Activated T-helper 2 cell treated with anti-CD3 and anti-CD28 coated beads, Interferon-gamma antibody, Interleukin-2, Interleukin-4, amounts not matched to agents 10 μg/mL and 5 μg/mL and 100 μg/mL, durations not matched to agents 14 hours and 24 hours and 36 hours (primary cell): ENCODE results near the gene GRK6. TPM values are rescaled to one million over a fixed set of nuclear protein-coding genes. Genes with fewer than 3 reads are reported as not detected.
A peak's percentile ranks its signal among the peaks of the same experiment; 100 is the strongest.

Experiments
- DNase-seq: peaks from one replicate; pipeline ENCODE4 v3.0.0; 2021; ENCODE audit warnings: low spot score
- H3K27ac Mint-ChIP-seq: one replicate; pipeline ENCODE4 v1.8.0; 2021; ENCODE audit warnings: mixed read lengths
- H3K27me3 Mint-ChIP-seq: one replicate; pipeline ENCODE4 v1.8.0; 2021; ENCODE audit warnings: low read depth, mixed read lengths
- H3K36me3 Mint-ChIP-seq: one replicate; pipeline ENCODE4 v1.8.0; 2021; ENCODE audit warnings: low read depth, mixed read lengths
- H3K4me1 Mint-ChIP-seq: one replicate; pipeline ENCODE4 v1.8.0; 2021; ENCODE audit warnings: low read depth, mixed read lengths
- H3K4me3 Mint-ChIP-seq: one replicate; pipeline ENCODE4 v1.8.0; 2021; ENCODE audit warnings: low read depth, mild to moderate bottlenecking, moderate library complexity, mixed read lengths
- H3K9me3 Mint-ChIP-seq: one replicate; pipeline ENCODE4 v1.8.0; 2021; ENCODE audit warnings: mixed read lengths
- intact Hi-C: fragments of 100-400 bp; cut with micrococcal nuclease; formaldehyde crosslinking; loops from one replicate; pipeline ENCODE4 v1.15.1; 2023
- total RNA-seq: library from RNA; stranded (reverse); gene quantifications from 2 replicates; pipeline ENCODE4 v1.2.3, GENCODE V29; 2022

GRK6 gene
- total RNA-seq, 1 donor from 2014 or later = 131 TPM

GRCh38 chr5:177389241-177390169 is 37.0 kb upstream of the GRK6 start:
- peak; percentile 18 for DNase-seq
- intact Hi-C loops = loop anchor here (1.0 to 5.0 kb wide), 6 partner anchors 14 to 112 kb away; partner anchors contain the start of genes GRK6 and PDLIM7
- Mint-ChIP-seq H3K27ac (peak overlapping the region; percentile 63), H3K4me3 (no peak overlapping the region), H3K27me3 (peaks cover 5% of the 10 kb centered on the region), H3K36me3 (no peaks in the 10 kb centered on the region), H3K9me3 (no peaks in the 10 kb centered on the region), H3K4me1 (peaks cover 26% of the 10 kb centered on the region)

GRCh38 chr5:177390363-177391300 is 35.8 kb upstream of the GRK6 start:
- H3K27me3 Mint-ChIP-seq = peaks cover 8% of the 10 kb centered on the region
- peaks cover 26% of the 10 kb centered on the region for H3K4me1 Mint-ChIP-seq
- H3K4me3 Mint-ChIP-seq = no peak overlapping the region
- peak overlapping the region; percentile 63 for H3K27ac Mint-ChIP-seq
- peak; percentile 82 for DNase-seq
- no peaks in the 10 kb centered on the region for H3K36me3 Mint-ChIP-seq
- intact Hi-C loops = loop anchor here (1.0 to 5.0 kb wide), 6 partner anchors 13 to 111 kb away; partner anchors contain the start of genes GRK6 and PDLIM7
- no peaks in the 10 kb centered on the region for H3K9me3 Mint-ChIP-seq

GRCh38 chr5:177392765-177393164 is 33.7 kb upstream of the GRK6 start:
- H3K27ac Mint-ChIP-seq = no peak overlapping the region
- peaks cover 8% of the 10 kb centered on the region for H3K27me3 Mint-ChIP-seq
- no peaks in the 10 kb centered on the region for H3K9me3 Mint-ChIP-seq
- peaks cover 26% of the 10 kb centered on the region for H3K4me1 Mint-ChIP-seq
- H3K4me3 Mint-ChIP-seq = no peak overlapping the region
- no peaks in the 10 kb centered on the region for H3K36me3 Mint-ChIP-seq
- intact Hi-C loops = loop anchor here (5.0 kb wide), 1 partner anchor 35 kb away; the partner anchor contains the start of gene GRK6
- no peak for DNase-seq

GRCh38 chr5:177393206-177393765 is 33.2 kb upstream of the GRK6 start:
- peaks cover 25% of the 10 kb centered on the region for H3K4me1 Mint-ChIP-seq
- H3K9me3 Mint-ChIP-seq = no peaks in the 10 kb centered on the region
- DNase-seq = no peak
- no peak overlapping the region for H3K4me3 Mint-ChIP-seq
- intact Hi-C loops = loop anchor here (5.0 kb wide), 1 partner anchor 34 kb away; the partner anchor contains the start of gene GRK6
- H3K36me3 Mint-ChIP-seq = no peaks in the 10 kb centered on the region
- H3K27ac Mint-ChIP-seq = no peak overlapping the region
- H3K27me3 Mint-ChIP-seq = peaks cover 8% of the 10 kb centered on the region

GRCh38 chr5:177393990-177394389 is 32.5 kb upstream of the GRK6 start:
- intact Hi-C loops = loop anchor here (5.0 kb wide), 1 partner anchor 33 kb away; the partner anchor contains the start of gene GRK6
- Mint-ChIP-seq H3K27me3 (peaks cover 5% of the 10 kb centered on the region), H3K4me3 (no peak overlapping the region), H3K4me1 (peaks cover 17% of the 10 kb centered on the region), H3K9me3 (no peaks in the 10 kb centered on the region), H3K36me3 (no peaks in the 10 kb centered on the region), H3K27ac (no peak overlapping the region)
- no peak for DNase-seq

- Mint-ChIP-seq H3K36me3 (no peaks in the 10 kb centered on the region), H3K4me1 (no peaks in the 10 kb centered on the region), H3K27ac (no peak overlapping the region), H3K27me3 (peaks cover 4% of the 10 kb centered on the region), H3K4me3 (no peak overlapping the region), H3K9me3 (no peaks in the 10 kb centered on the region)
- DNase-seq = no peak
- intact Hi-C loops = no loop called here
Measured at GRCh38 chr5:177396078-177396477, 30.4 kb upstream of the GRK6 start.

GRCh38 chr5:177396807-177397206 is 29.7 kb upstream of the GRK6 start:
- no peak overlapping the region for H3K4me3 Mint-ChIP-seq
- peaks cover 10% of the 10 kb centered on the region for H3K27me3 Mint-ChIP-seq
- no peak for DNase-seq
- H3K4me1 Mint-ChIP-seq = peaks cover 4% of the 10 kb centered on the region
- no peaks in the 10 kb centered on the region for H3K36me3 Mint-ChIP-seq
- H3K9me3 Mint-ChIP-seq = no peaks in the 10 kb centered on the region
- no peak overlapping the region for H3K27ac Mint-ChIP-seq
- intact Hi-C loops = no loop called here

GRCh38 chr5:177397875-177398390 is 28.5 kb upstream of the GRK6 start:
- Mint-ChIP-seq H3K9me3 (no peaks in the 10 kb centered on the region), H3K4me3 (no peak overlapping the region), H3K4me1 (peaks cover 11% of the 10 kb centered on the region), H3K36me3 (no peaks in the 10 kb centered on the region), H3K27ac (no peak overlapping the region), H3K27me3 (peaks cover 21% of the 10 kb centered on the region)
- intact Hi-C loops = no loop called here
- no peak for DNase-seq

GRCh38 chr5:177399997-177400868 is 26.2 kb upstream of the GRK6 start, which contains the start of gene PFN3:
PFN3 (minus strand) TSS chr5:177400661; CDS start chr5:177400576, 85 bp downstream.
- Mint-ChIP-seq H3K9me3 (no peaks in the 10 kb centered on the region), H3K4me1 (peaks cover 19% of the 10 kb centered on the region), H3K27ac (no peak within 1 kb of the TSS), H3K36me3 (no peaks in the 10 kb centered on the region), H3K4me3 (no peak within 1 kb of the TSS), H3K27me3 (peaks cover 25% of the 10 kb centered on the region)
- no peak for DNase-seq
- intact Hi-C loops = loop anchor here (5.0 kb wide), 1 partner anchor 38 kb away; no protein-coding TSS in a partner anchor

- intact Hi-C loops = loop anchor here (1.0 to 5.0 kb wide), 4 partner anchors 12 to 94 kb away; partner anchors contain the start of gene PDLIM7
- Mint-ChIP-seq H3K9me3 (no peaks in the 10 kb centered on the region), H3K27me3 (peaks cover 23% of the 10 kb centered on the region)
Measured at GRCh38 chr5:177402271-177403043, 24.0 kb upstream of the GRK6 start.

More at GRCh38 chr5:177402271-177403043, 24.0 kb upstream of the GRK6 start:
- DNase-seq = peak; percentile 55
- no peak overlapping the region for H3K27ac Mint-ChIP-seq
- no peaks in the 10 kb centered on the region for H3K36me3 Mint-ChIP-seq
- H3K4me3 Mint-ChIP-seq = peak overlapping the region; percentile 79
- H3K4me1 Mint-ChIP-seq = peaks cover 19% of the 10 kb centered on the region
